ENCODE measurements around the gene ALDH1B1.

The ALDH1B1 gene

DNA sequence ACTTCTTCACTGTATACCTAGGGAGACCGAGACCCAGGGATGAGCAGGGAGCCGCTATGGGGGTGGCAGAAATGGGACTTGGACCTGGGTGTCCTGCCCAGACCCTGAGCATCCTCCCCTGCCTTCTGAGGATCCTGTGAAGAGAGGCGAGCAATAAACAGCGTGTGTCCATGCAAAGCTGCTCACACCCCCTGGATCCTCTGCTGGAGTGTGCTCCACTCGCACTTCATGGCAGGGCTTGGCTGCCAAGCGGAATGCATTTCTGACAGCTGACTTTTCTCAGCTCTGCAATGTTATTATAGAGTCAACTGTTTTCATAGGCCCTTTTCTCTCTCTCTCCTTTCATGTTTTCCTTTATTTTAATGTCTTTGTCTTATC is 31.0 kb upstream of the ALDH1B1 start:
- peak in 1 of 2 donors; percentile 14 for DNase-seq (ENCODE audit: low read depth in 2 of 2)
- TF ChIP-seq, protein P1, sequence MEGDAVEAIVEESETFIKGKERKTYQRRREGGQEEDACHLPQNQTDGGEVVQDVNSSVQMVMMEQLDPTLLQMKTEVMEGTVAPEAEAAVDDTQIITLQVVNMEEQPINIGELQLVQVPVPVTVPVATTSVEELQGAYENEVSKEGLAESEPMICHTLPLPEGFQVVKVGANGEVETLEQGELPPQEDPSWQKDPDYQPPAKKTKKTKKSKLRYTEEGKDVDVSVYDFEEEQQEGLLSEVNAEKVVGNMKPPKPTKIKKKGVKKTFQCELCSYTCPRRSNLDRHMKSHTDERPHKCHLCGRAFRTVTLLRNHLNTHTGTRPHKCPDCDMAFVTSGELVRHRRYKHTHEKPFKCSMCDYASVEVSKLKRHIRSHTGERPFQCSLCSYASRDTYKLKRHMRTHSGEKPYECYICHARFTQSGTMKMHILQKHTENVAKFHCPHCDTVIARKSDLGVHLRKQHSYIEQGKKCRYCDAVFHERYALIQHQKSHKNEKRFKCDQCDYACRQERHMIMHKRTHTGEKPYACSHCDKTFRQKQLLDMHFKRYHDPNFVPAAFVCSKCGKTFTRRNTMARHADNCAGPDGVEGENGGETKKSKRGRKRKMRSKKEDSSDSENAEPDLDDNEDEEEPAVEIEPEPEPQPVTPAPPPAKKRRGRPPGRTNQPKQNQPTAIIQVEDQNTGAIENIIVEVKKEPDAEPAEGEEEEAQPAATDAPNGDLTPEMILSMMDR (IDR thresholded peaks at IDR 0.05; ENCODE audit: low read depth, low read length), result no peak
- no peak overlapping the region for H3K4me3 ChIP-seq (replicated peaks in 1 of 2; ENCODE audit: low read depth in 2 of 2, low read length in 2 of 2)

DNA sequence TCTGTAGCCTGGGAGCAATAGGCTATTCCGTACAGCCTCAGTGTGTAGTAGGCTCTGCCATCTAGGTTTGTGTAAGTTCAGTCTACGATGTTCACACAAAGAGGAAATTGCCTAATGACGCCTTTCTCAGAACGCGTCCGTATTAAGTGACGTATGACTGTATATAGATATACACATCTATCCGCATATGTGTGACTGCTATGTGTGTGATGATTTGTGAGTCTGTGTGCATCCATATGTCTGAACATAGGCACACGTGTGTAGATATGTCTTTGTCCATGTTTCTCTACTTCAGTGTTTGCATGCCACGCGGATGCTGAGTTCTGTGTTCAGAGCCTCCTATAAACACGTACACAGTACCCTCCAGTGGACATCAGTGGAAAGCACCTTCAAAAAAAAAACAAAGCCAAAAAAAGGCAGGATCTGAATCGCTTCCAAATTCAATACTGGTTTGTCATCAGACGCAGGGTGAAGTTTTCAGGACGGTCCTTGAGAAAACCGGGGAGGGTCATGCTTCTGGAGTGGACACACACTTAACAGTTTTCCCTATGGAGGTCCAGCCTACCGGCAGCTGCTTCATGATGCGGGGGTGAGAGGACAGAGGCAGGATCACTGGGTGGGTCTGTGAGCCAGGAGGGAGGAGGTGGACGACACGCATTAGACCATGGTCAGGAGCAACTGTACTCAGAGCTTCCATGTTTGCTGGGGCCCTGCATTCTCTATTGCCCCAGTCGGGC is 29.5 kb upstream of the ALDH1B1 start:
- DNase-seq (ENCODE audit: low read depth in 2 of 2), result peak; percentile 86 to 92
- TF ChIP-seq, protein P1 (IDR thresholded peaks at IDR 0.05; ENCODE audit: low read depth, low read length), result peak; percentile 60
- peak overlapping the region in 1 of 2 donors; percentile 32 for H3K4me3 ChIP-seq (replicated peaks in 1 of 2; ENCODE audit: low read depth in 2 of 2, low read length in 2 of 2)

DNA sequence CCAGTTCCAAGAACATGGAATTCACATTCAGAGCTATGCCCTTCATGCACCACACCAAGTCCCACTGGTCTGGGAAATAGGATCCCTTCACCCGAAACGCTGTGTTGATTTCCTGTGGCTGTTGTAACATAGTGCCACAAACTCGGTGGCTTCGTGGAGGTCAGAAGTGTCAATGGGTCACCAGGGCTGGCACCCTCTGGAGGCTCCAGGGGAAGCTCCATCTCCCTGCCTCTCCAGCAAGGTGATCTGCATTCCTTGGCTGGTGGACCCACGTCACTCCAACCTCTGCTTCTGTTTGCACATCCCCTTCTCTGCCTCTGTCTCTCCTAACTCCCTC is 28.9 kb upstream of the ALDH1B1 start:
- no peak for DNase-seq (ENCODE audit: low read depth in 2 of 2)
- no peak overlapping the region for H3K4me3 ChIP-seq (replicated peaks in 1 of 2; ENCODE audit: low read depth in 2 of 2, low read length in 2 of 2)
- TF ChIP-seq, protein P1 (IDR thresholded peaks at IDR 0.05; ENCODE audit: low read depth, low read length), result no peak

DNA sequence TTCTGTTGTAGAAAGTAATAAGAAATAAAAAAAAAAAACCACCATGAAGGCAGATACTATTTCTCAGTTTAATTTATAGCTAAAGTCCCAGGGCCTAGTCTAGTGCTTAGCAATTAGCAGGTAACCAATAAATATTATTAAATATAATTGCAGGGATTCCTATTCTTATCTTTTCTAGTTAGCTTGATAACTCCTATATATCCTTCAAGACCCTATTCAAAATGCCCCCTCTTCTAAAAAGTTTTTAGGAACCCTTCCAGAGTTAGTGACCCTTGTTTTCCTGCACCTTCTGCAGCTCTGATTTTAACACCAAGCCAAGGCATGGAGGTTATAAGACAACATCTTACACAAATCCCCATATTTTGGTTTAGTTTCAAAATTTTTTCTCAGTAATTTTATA is 24.6 kb upstream of the ALDH1B1 start:
- no peak overlapping the region for H3K4me3 ChIP-seq (replicated peaks in 1 of 2; ENCODE audit: low read depth in 2 of 2, low read length in 2 of 2)
- no peak for DNase-seq (ENCODE audit: low read depth in 2 of 2)
- TF ChIP-seq, protein P1 (IDR thresholded peaks at IDR 0.05; ENCODE audit: low read depth, low read length), result no peak

DNA sequence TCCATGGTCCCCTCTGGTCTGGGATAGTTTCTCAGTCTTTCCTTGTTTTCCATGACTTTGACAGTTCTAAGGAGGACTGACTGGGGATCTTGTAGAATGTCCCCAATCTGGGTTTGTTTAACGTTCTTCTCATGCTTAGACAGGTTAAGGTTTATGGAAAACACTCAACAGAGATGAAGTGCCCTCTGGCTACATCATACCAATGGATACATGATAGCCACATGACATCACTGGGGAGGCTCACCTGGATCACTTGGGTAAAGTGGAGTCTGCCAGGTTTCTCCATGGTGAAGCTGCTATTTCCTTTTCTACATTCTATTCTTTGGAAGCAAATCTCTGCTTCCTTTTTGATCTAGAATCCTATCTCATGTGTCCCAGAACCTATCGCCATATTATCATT is 23.8 kb upstream of the ALDH1B1 start:
- DNase-seq (ENCODE audit: low read depth in 2 of 2), result no peak
- H3K4me3 ChIP-seq (replicated peaks in 1 of 2; ENCODE audit: low read depth in 2 of 2, low read length in 2 of 2), result no peak overlapping the region
- TF ChIP-seq, protein P1 (IDR thresholded peaks at IDR 0.05; ENCODE audit: low read depth, low read length), result no peak

DNA sequence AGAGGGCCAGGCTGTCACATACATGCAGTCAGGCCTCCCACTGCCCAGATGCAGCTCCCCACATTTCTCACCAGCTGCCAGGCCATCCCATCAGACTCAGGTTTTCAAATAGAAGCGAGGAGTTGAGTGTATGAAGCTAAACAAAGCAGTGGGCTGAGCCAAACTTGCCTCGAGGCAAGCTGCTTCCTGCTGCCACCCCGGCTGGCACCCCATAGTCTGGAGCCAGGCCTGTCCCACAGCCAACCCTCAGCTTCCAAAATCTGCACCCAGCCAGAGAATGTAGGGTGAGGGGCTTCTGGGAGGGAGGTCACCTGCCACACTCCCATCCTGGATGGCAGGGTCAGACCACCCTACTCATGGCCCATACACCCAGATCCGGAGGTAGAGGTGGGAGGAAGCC is 22.3 kb upstream of the ALDH1B1 start:
- TF ChIP-seq, protein P1 (IDR thresholded peaks at IDR 0.05; ENCODE audit: low read depth, low read length), result no peak
- no peak overlapping the region for H3K4me3 ChIP-seq (replicated peaks in 1 of 2; ENCODE audit: low read depth in 2 of 2, low read length in 2 of 2)
- no peak for DNase-seq (ENCODE audit: low read depth in 2 of 2)

DNA sequence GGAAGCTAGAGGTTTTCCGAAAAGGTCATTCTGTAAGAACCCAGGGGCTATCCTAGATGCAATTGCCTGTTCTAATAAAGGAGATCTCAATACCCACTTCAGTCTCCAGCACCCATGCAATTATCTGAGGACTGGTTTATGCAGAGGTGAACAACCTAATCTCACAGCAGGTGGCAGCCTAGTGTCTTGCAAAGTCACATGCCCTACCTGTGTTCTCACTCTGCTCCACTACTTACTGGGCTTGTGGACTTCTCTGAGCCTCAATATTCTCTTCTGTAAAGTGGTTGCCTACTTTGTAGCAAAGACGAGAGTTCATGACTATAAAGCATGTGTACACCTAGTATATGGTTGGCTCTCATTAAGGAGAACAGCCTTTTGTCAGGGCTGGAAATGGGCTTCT is 21.0 kb upstream of the ALDH1B1 start:
- TF ChIP-seq, protein P1 (IDR thresholded peaks at IDR 0.05; ENCODE audit: low read depth, low read length), result no peak
- H3K4me3 ChIP-seq (replicated peaks in 1 of 2; ENCODE audit: low read depth in 2 of 2, low read length in 2 of 2), result no peak overlapping the region
- DNase-seq (ENCODE audit: low read depth in 2 of 2), result peak; percentile 19 to 35

Measured in cardiac fibroblast (primary cell).